ENCODE data around the gene CACNA1B. TPM values are rescaled to one million over a fixed set of nuclear protein-coding genes. Genes with fewer than 3 reads are reported as not detected.

Gene CACNA1B
- polyA plus RNA-seq, 2 of the 4 experiments (the other 2 are of a cell fraction): 0.03 to 0.06 TPM

DNA sequence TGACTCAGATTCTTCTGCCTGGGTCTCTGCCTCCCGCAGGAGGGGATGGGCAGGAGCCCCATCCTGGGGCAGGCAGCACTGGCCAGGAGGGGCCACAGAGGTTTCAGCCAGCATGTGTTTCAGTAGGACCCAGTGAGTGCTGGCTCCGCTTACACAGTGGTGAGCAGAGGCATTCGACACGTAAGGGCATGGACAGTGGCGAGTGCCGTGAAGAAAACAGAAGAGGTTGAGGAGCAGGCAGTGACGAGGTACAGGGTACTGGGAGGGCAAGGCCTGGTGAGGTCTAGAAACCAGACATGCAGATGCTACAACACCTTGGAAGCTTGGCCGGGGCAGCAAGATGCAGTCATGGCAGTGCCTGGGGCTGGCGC is 41.5 kb downstream of the CACNA1B start:
- WGBS (ENCODE audit: missing lambda C conversion rate): 71% methylated on average over 8 of the region's 9 CpGs
- no peak for FAIRE-seq
- CTCF ChIA-PET: interaction anchor here (1.7 kb wide), 1 partner anchor 12 kb away, joined by 6 read pairs; no protein-coding TSS in a partner anchor

DNA sequence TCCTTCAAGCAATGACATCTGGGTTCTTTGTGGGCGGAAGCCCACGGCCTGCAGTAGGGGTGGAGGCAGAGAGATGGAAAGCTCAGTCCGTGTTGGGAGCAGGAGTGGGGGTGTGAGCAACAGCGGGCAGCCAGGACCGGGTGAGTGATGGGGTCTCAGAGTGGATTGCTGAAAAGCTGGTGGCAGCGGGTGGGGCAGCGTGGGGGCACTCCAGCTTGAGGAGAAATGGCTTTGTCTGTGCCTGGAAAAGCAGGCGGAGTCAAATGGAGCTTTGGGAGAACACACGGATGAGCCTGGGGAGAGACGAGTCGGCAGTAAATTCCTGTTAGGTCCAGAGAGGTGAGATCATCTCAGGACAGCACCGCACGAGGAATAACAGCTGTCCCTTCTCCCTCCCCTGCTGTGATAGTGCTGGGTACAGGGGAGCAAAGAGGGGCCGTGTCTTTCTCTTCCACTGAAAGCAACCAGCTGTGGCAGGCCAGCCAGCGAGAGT is 42.1 kb downstream of the CACNA1B start:
- TF ChIP-seq KDM1A (IDR thresholded peaks at IDR 0.05; ENCODE audit: low read depth) (no peak), NPAS2 (CRISPR knock-in tag; IDR thresholded peaks at IDR 0.05; ENCODE audit: borderline replicate concordance) (no peak), RNF2 (IDR thresholded peaks at IDR 0.05; ENCODE audit: borderline replicate concordance, low read depth) (no peak), HEYL (CRISPR knock-in tag; IDR thresholded peaks at IDR 0.05) (no peak), GATA3 (IDR thresholded peaks at IDR 0.05; ENCODE audit: borderline replicate concordance) (no peak), EP300 (IDR thresholded peaks at IDR 0.05) (no peak), MYC (IDR thresholded peaks at IDR 0.05; ENCODE audit: borderline replicate concordance, low read length) (no peak), POLR2A (IDR thresholded peaks at IDR 0.05; ENCODE audit: low read length) (no peak)
- TF ChIP-seq, protein P1, sequence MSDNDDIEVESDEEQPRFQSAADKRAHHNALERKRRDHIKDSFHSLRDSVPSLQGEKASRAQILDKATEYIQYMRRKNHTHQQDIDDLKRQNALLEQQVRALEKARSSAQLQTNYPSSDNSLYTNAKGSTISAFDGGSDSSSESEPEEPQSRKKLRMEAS (IDR thresholded peaks at IDR 0.05): no peak
- TF ChIP-seq, protein P2, sequence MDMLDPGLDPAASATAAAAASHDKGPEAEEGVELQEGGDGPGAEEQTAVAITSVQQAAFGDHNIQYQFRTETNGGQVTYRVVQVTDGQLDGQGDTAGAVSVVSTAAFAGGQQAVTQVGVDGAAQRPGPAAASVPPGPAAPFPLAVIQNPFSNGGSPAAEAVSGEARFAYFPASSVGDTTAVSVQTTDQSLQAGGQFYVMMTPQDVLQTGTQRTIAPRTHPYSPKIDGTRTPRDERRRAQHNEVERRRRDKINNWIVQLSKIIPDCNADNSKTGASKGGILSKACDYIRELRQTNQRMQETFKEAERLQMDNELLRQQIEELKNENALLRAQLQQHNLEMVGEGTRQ (IDR thresholded peaks at IDR 0.05): no peak
- TF ChIP-seq, protein P3, sequence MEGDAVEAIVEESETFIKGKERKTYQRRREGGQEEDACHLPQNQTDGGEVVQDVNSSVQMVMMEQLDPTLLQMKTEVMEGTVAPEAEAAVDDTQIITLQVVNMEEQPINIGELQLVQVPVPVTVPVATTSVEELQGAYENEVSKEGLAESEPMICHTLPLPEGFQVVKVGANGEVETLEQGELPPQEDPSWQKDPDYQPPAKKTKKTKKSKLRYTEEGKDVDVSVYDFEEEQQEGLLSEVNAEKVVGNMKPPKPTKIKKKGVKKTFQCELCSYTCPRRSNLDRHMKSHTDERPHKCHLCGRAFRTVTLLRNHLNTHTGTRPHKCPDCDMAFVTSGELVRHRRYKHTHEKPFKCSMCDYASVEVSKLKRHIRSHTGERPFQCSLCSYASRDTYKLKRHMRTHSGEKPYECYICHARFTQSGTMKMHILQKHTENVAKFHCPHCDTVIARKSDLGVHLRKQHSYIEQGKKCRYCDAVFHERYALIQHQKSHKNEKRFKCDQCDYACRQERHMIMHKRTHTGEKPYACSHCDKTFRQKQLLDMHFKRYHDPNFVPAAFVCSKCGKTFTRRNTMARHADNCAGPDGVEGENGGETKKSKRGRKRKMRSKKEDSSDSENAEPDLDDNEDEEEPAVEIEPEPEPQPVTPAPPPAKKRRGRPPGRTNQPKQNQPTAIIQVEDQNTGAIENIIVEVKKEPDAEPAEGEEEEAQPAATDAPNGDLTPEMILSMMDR (IDR thresholded peaks at IDR 0.05): no peak
- H3K9me3 ChIP-seq: no peaks in the 10 kb centered on the region
- DNase-seq (ENCODE audit: low read depth in 1 of 2, low spot score in 1 of 2): no peak
- no peak for ATAC-seq
- no peak overlapping the region for H3K27ac ChIP-seq
- H3K4me1 ChIP-seq: no peaks in the 10 kb centered on the region
- no peak for FAIRE-seq
- CTCF ChIA-PET: interaction anchor here (0.6 to 1.7 kb wide), 3 partner anchors 12 to 215 kb away, joined by 3 to 6 read pairs (median 4); no protein-coding TSS in a partner anchor
- no peak overlapping the region for H3K4me2 ChIP-seq
- POLR2A ChIA-PET: no interaction called here
- WGBS (ENCODE audit: missing lambda C conversion rate): 30% methylated on average over 15 of the region's 15 CpGs
- H3K4me3 ChIP-seq: no peak overlapping the region

More for the DNA sequence above, 41.5 kb downstream of the CACNA1B start:
- TF ChIP-seq MAFK (IDR thresholded peaks at IDR 0.05; ENCODE audit: partially characterized antibody): no peak
- TF ChIP-seq, protein P4, sequence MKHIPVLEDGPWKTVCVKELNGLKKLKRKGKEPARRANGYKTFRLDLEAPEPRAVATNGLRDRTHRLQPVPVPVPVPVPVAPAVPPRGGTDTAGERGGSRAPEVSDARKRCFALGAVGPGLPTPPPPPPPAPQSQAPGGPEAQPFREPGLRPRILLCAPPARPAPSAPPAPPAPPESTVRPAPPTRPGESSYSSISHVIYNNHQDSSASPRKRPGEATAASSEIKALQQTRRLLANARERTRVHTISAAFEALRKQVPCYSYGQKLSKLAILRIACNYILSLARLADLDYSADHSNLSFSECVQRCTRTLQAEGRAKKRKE (CRISPR knock-in tag; IDR thresholded peaks at IDR 0.05; ENCODE audit: low read depth): no peak
- POLR2A ChIA-PET: no interaction called here
- Histone ChIP-seq H3K27ac (no peak overlapping the region), H3K9me3 (no peaks in the 10 kb centered on the region), H3K4me2 (no peak overlapping the region), H3K4me1 (no peaks in the 10 kb centered on the region), H3K4me3 (no peak overlapping the region)
- DNase-seq (ENCODE audit: low read depth in 1 of 2, low spot score in 1 of 2) (no peak), ATAC-seq (no peak)

DNA sequence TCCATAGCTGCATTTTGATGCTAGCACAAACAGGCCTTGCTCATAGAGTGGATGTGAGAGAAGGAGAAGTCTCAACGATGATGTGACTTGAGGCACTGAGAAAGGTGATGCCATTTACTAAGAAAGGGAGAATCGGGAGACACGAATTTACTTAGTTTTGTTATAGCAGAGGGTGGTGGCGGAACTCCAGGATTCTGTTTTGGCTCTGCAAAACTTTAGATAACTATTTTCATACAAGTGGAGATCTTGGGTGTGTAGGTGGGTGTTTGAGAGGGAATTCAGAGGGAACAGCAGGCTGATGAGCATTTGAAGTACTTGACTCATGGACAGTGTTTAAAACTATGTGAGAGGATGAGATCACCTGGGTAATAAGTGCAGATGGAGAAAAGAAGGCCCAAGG is 43.2 kb downstream of the CACNA1B start:
- H3K9me3 ChIP-seq: no peaks in the 10 kb centered on the region
- H3K27ac ChIP-seq: no peak overlapping the region
- no peak overlapping the region for H3K4me3 ChIP-seq
- no peaks in the 10 kb centered on the region for H3K4me1 ChIP-seq
- no peak overlapping the region for H3K4me2 ChIP-seq
- ChIA-PET CTCF (interaction anchor here (1.7 kb wide), 1 partner anchor 13 kb away, joined by 6 read pairs; no protein-coding TSS in a partner anchor), POLR2A (no interaction called here)
- TF ChIP-seq HDAC2 (IDR thresholded peaks at IDR 0.05) (no peak), NR3C1 (IDR thresholded peaks at IDR 0.05) (no peak), RFX5 (IDR thresholded peaks at IDR 0.05) (no peak), FOSL2 (IDR thresholded peaks at IDR 0.05) (no peak), FOSL2 (CRISPR knock-in tag; IDR thresholded peaks at IDR 0.05) (no peak), RNF2 (IDR thresholded peaks at IDR 0.05; ENCODE audit: borderline replicate concordance, low read depth) (no peak), EHMT2 (IDR thresholded peaks at IDR 0.05; ENCODE audit: low read depth) (no peak), POLR2A (IDR thresholded peaks at IDR 0.05; ENCODE audit: low read length) (no peak), NFE2L2 (conservative IDR thresholded peaks at IDR 0.05; ENCODE audit: low read length) (no peak), RARB (CRISPR knock-in tag; IDR thresholded peaks at IDR 0.05) (no peak), CBX2 (IDR thresholded peaks at IDR 0.05; ENCODE audit: borderline replicate concordance, low read depth) (no peak), CHD4 (IDR thresholded peaks at IDR 0.05; ENCODE audit: borderline replicate concordance) (no peak), ESRRA (IDR thresholded peaks at IDR 0.05; ENCODE audit: borderline replicate concordance, low read length) (no peak), HOXB5 (CRISPR knock-in tag; IDR thresholded peaks at IDR 0.05) (no peak), RCOR1 (IDR thresholded peaks at IDR 0.05; ENCODE audit: low read depth, low read length) (no peak), NPAS2 (CRISPR knock-in tag; IDR thresholded peaks at IDR 0.05; ENCODE audit: borderline replicate concordance) (no peak), PHF8 (IDR thresholded peaks at IDR 0.05; ENCODE audit: borderline replicate concordance, low read depth) (no peak), SREBF2 (IDR thresholded peaks at IDR 0.05) (no peak)
- TF ChIP-seq, protein P5, sequence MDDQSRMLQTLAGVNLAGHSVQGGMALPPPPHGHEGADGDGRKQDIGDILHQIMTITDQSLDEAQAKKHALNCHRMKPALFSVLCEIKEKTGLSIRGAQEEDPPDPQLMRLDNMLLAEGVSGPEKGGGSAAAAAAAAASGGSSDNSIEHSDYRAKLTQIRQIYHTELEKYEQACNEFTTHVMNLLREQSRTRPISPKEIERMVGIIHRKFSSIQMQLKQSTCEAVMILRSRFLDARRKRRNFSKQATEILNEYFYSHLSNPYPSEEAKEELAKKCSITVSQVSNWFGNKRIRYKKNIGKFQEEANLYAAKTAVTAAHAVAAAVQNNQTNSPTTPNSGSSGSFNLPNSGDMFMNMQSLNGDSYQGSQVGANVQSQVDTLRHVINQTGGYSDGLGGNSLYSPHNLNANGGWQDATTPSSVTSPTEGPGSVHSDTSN (IDR thresholded peaks at IDR 0.05): no peak
- TF ChIP-seq, protein P6, sequence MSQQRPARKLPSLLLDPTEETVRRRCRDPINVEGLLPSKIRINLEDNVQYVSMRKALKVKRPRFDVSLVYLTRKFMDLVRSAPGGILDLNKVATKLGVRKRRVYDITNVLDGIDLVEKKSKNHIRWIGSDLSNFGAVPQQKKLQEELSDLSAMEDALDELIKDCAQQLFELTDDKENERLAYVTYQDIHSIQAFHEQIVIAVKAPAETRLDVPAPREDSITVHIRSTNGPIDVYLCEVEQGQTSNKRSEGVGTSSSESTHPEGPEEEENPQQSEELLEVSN (IDR thresholded peaks at IDR 0.05; ENCODE audit: borderline replicate concordance, low read depth): no peak
- ATAC-seq (no peak), DNase-seq (ENCODE audit: low read depth in 1 of 2, low spot score in 1 of 2) (no peak), FAIRE-seq (no peak)
- WGBS (ENCODE audit: missing lambda C conversion rate): 5% methylated on average over 4 of the region's 4 CpGs
